B cell (primary cell): ENCODE results near the gene ARHGAP6. TPM values are rescaled to one million over a fixed set of nuclear protein-coding genes. Genes with fewer than 3 reads are reported as not detected.

ENCODE experiments used
- ATAC-seq: fragments of 200-7000 bp; cut with Tn5 transposase; one replicate; pipeline ENCODE4 v1.10.0; 2021; ENCODE audit warnings: low read depth, mild to moderate bottlenecking, moderate number of reproducible peaks, moderate library complexity
- CTCF ChIA-PET: fragments of 350-600 bp; sonication (Branson Sonifier 250); formaldehyde crosslinking; loops from one replicate; lab custom pipeline; 2021; ENCODE audit warnings: antibody characterized with exemption, inconsistent platforms; lab: Charles Lee
- POLR2A ChIA-PET: fragments of 350-600 bp; sonication (Branson Sonifier 250); formaldehyde crosslinking; loops from one replicate; lab custom pipeline; 2021; ENCODE audit warnings: antibody characterized with exemption; lab: Charles Lee
- DNase-seq: peaks from one replicate; pipeline ENCODE4 v3.0.0; 2013
- H2AFZ ChIP-seq: 2 replicates; pipeline ENCODE4 v1.6.1; 2012; ENCODE audit warnings: mild to moderate bottlenecking, low read depth, low read length; ENCODE audit not compliant: insufficient read depth, poor library complexity, severe bottlenecking
- H3K27ac ChIP-seq, 2 donors: 1 replicate in 1 of 2; 2 replicates in 1 of 2; pipeline ENCODE4 v1.5.1; 2012 to 2013; ENCODE audit warnings: low read length in 2 of 2, mild to moderate bottlenecking in 2 of 2, moderate library complexity in 1 of 2
- H3K27me3 ChIP-seq, 4 experiments: fragments of 200-600 bp in 1 of 4; sonication (generic) in 1 of 4; replicated peaks in 1 of 4; 1 replicate in 2 of 4; 2 replicates in 2 of 4; pipeline versions ENCODE4 v1.6.1 to v1.7.0; 2013 to 2016; ENCODE audit warnings: low read length in 3 of 4, mild to moderate bottlenecking in 2 of 4, mixed read lengths in 1 of 4, moderate library complexity in 1 of 4; ENCODE audit not compliant: insufficient read depth in 4 of 4, control insufficient read depth in 3 of 4; ENCODE audit errors: control extremely low read depth in 1 of 4
- H3K36me3 ChIP-seq, 2 experiments: replicated peaks in 1 of 2; 1 replicate in 1 of 2; 2 replicates in 1 of 2; pipeline versions ENCODE4 v1.6.1 to v1.7.1; 2013; ENCODE audit warnings: low read length in 1 of 2; ENCODE audit not compliant: insufficient read depth in 2 of 2, control insufficient read depth in 1 of 2; ENCODE audit errors: control extremely low read depth in 1 of 2, extremely low read depth in 1 of 2
- H3K4me1 ChIP-seq, 2 donors: fragments of 200-600 bp in 1 of 2; sonication (generic) in 1 of 2; 1 replicate in 1 of 2; 2 replicates in 1 of 2; pipeline versions ENCODE4 v1.5.1 to v1.6.1; 2013 to 2017; ENCODE audit warnings: low read length in 2 of 2; ENCODE audit not compliant: control insufficient read depth in 2 of 2, insufficient read depth in 2 of 2
- H3K4me2 ChIP-seq: replicated peaks from 2 replicates; pipeline ENCODE3; 2012; ENCODE audit warnings: mild to moderate bottlenecking, low read depth, low read length; ENCODE audit not compliant: poor library complexity, severe bottlenecking
- H3K4me3 ChIP-seq, 5 experiments: fragments of 200-600 bp in 1 of 5; sonication (generic) in 1 of 5; 1 replicate in 3 of 5; 2 replicates in 2 of 5; pipeline versions ENCODE4 v1.5.1 to v1.7.0; 2011 to 2016; ENCODE audit warnings: low read length in 4 of 5, mild to moderate bottlenecking in 4 of 5, low read depth in 2 of 5, control low read depth in 1 of 5, moderate library complexity in 1 of 5; ENCODE audit not compliant: insufficient read depth in 1 of 5; ENCODE audit errors: control extremely low read depth in 1 of 5, extremely low read depth in 1 of 5
- H3K79me2 ChIP-seq: fragments of 200-600 bp; sonication (generic); one replicate; pipeline ENCODE4 v1.6.0; 2016; ENCODE audit warnings: low read length; ENCODE audit not compliant: control insufficient read depth, insufficient read depth
- H3K9ac ChIP-seq: fragments of 200-600 bp; sonication (generic); 2 replicates; pipeline ENCODE4 v1.6.1; 2017; ENCODE audit warnings: mild to moderate bottlenecking, low read length, moderate library complexity
- H3K9me3 ChIP-seq, 3 donors: one replicate each; pipeline versions ENCODE4 v1.6.1 to v1.7.1; 2013; ENCODE audit warnings: low read length in 2 of 3; ENCODE audit not compliant: control insufficient read depth in 2 of 3, insufficient read depth in 1 of 3; ENCODE audit errors: control extremely low read depth in 1 of 3
- H4K20me1 ChIP-seq: 2 replicates; pipeline ENCODE4 v1.6.0; 2012; ENCODE audit warnings: mild to moderate bottlenecking, low read length; ENCODE audit not compliant: insufficient read depth, control insufficient read depth, poor library complexity, severe bottlenecking
- H3K27ac Mint-ChIP-seq: one replicate; pipeline ENCODE4 v1.8.0; 2021; ENCODE audit warnings: mixed read lengths
- H3K27me3 Mint-ChIP-seq: one replicate; pipeline ENCODE4 v1.8.0; 2021; ENCODE audit warnings: mixed read lengths
- H3K4me1 Mint-ChIP-seq: one replicate; pipeline ENCODE4 v1.8.0; 2021; ENCODE audit warnings: mixed read lengths
- H3K4me3 Mint-ChIP-seq: one replicate; pipeline ENCODE4 v1.8.0; 2021; ENCODE audit warnings: mixed read lengths
- H3K9me3 Mint-ChIP-seq: one replicate; pipeline ENCODE4 v1.8.0; 2022; ENCODE audit warnings: mixed read lengths; ENCODE audit not compliant: insufficient read depth
- CTCF ChIP-seq: fragments of 200-600 bp; IDR thresholded peaks from one replicate; pipeline ENCODE4 v1.8.0; 2022; ENCODE audit warnings: antibody characterized with exemption, mild to moderate bottlenecking
- EZH2 ChIP-seq: IDR thresholded peaks from 2 replicates; pipeline ENCODE4 v1.6.1; 2012; ENCODE audit warnings: borderline replicate concordance, low read depth, mild to moderate bottlenecking, moderate library complexity, low read length; ENCODE audit not compliant: insufficient read depth, poor library complexity, severe bottlenecking
- WGBS: methylation state at CpG from one replicate; pipeline ENCODE4 v1.1.5; 2013; ENCODE audit warnings: missing lambda C conversion rate; ENCODE audit not compliant: insufficient coverage; 5-methylcytosine and 5-hydroxymethylcytosine counted together
- intact Hi-C: fragments of 100-400 bp; cut with micrococcal nuclease; formaldehyde crosslinking; loops from one replicate; pipeline ENCODE4 v1.10.0; 2022
- polyA plus RNA-seq: library from polyadenylated mRNA; depleted of rRNA; stranded (reverse); fragments of >200 nt; gene quantifications from 2 replicates; pipeline ENCODE4 v1.2.3, GENCODE V29; 2012
- total RNA-seq, 2 donors: library from RNA; stranded (reverse); fragments of 120-200 nt in 1 of 2; gene quantifications; 1 replicate in 1 of 2; 2 replicates in 1 of 2; pipeline versions ENCODE4 v1.2.3 to v1.2.4, GENCODE V29; 2013 to 2022

The ARHGAP6 gene
- total and polyA plus RNA-seq, 2 donors (not counting 1 experiment from before 2014, with no cell fraction given) = 1.6 to 2.6 TPM

GRCh38 chrX:11537141-11537540 lies 128.6 kb downstream of the ARHGAP6 start:
- Histone ChIP-seq H3K4me1 (no peaks in the 10 kb centered on the region), H3K79me2 (no peaks in the 10 kb centered on the region), H3K9me3 (no peaks in the 10 kb centered on the region), H3K4me3 (no peak overlapping the region), H3K9ac (no peak overlapping the region), H3K36me3 (no peaks in the 10 kb centered on the region), H3K4me2 (no peak overlapping the region), H3K27me3 (peaks cover 0 to 5% (median 0%) of the 10 kb centered on the region in 4 experiments), H4K20me1 (no peaks in the 10 kb centered on the region), H2AFZ (no peak overlapping the region), H3K27ac (no peak overlapping the region)
- WGBS = 83% methylated on average over 3 of the region's 5 CpGs
- intact Hi-C loops = no loop called here
- no peak for DNase-seq
- Mint-ChIP-seq H3K27ac (no peak overlapping the region), H3K4me3 (no peak overlapping the region), H3K9me3 (no peaks in the 10 kb centered on the region), H3K27me3 (peaks cover 3% of the 10 kb centered on the region), H3K4me1 (no peaks in the 10 kb centered on the region)
- no peak for ATAC-seq
- CTCF ChIA-PET = no interaction called here
- no peak for TF ChIP-seq CTCF
- no peak for TF ChIP-seq EZH2
- POLR2A ChIA-PET = no interaction called here

GRCh38 chrX:11535156-11535919 lies 130.4 kb downstream of the ARHGAP6 start:
- CTCF ChIA-PET = interaction anchor here (0.6 to 2.9 kb wide), 3 partner anchors 10 to 383 kb away, joined by 3 to 10 read pairs (median 5); no protein-coding TSS in a partner anchor
- H3K4me3 ChIP-seq = no peak overlapping the region
- Mint-ChIP-seq H3K4me1 (no peaks in the 10 kb centered on the region), H3K9me3 (no peaks in the 10 kb centered on the region), H3K4me3 (no peak overlapping the region), H3K27me3 (no peaks in the 10 kb centered on the region), H3K27ac (no peak overlapping the region)
- H3K4me1 ChIP-seq = no peaks in the 10 kb centered on the region
- POLR2A ChIA-PET = no interaction called here
- no CpG with 5 or more reads among the region's 5 CpGs for WGBS
- no peaks in the 10 kb centered on the region for H3K36me3 ChIP-seq
- H3K9ac ChIP-seq = no peak overlapping the region
- ATAC-seq (no peak), DNase-seq (no peak)
- H3K9me3 ChIP-seq = no peaks in the 10 kb centered on the region
- no peak overlapping the region for H3K4me2 ChIP-seq
- peaks cover 0 to 5% (median 0%) of the 10 kb centered on the region in 4 experiments for H3K27me3 ChIP-seq
- TF ChIP-seq EZH2 = no peak
- TF ChIP-seq CTCF = no peak
- no peaks in the 10 kb centered on the region for H4K20me1 ChIP-seq
- H3K79me2 ChIP-seq = no peaks in the 10 kb centered on the region
- intact Hi-C loops = no loop called here
- no peak overlapping the region for H2AFZ ChIP-seq
- H3K27ac ChIP-seq = no peak overlapping the region
